NCI-H2081 (cell line): ENCODE measurements around the gene SIMC1.

ENCODE experiments used
- DNase-seq, 2 experiments: peaks; one replicate each; lab custom pipeline; 2025; lab: John Stamatoyannopoulos, UW

The SIMC1 gene

GRCh38 chr5:176388444-176389134 is 150.4 kb downstream of the SIMC1 start, which contains the start of the genes HIGD2A and NOP16:
Gene HIGD2A (plus strand): TSS chr5:176388751. CDS start chr5:176388820, 69 bp downstream.
Gene NOP16 (minus strand): TSS chr5:176388598. CDS start chr5:176388539, 59 bp downstream.
- DNase-seq, result peak; percentile 98 to 99

GRCh38 chr5:176389135-176390123 is 151.2 kb downstream of the SIMC1 start:
- DNase-seq, result peak in 1 of 2 experiments; percentile 59

- DNase-seq, result no peak
Measured at GRCh38 chr5:176391479-176391878, 153.3 kb downstream of the SIMC1 start.

- no peak for DNase-seq
Measured at GRCh38 chr5:176391999-176392398, 153.8 kb downstream of the SIMC1 start.

- no peak for DNase-seq
Measured at GRCh38 chr5:176392526-176392925, 154.3 kb downstream of the SIMC1 start.

DNA sequence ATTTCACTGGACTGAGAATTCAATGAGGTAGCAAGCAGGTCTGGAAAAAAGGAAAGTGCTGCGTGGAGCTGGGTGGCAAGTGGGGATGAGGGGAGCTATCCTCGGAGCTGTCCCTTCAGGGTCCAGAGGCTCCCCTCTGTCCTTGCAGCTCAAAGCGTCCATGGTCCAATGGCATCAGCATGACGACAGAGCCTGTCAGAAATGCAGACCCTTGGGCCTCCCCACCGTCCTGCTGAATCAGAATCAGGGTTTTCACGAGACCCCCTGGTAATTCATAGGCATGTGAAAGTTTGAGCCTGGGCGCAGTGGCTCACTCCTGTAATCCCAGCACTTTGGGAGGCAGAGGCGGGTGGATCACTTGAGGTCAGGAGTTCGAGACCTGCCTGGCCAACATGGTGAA is 155.9 kb downstream of the SIMC1 start:
- no peak for DNase-seq

GRCh38 chr5:176394881-176395675 is 156.9 kb downstream of the SIMC1 start:
- DNase-seq, result no peak
